ENCODE data around the gene ITIH5. TPM values are rescaled to one million over a fixed set of nuclear protein-coding genes. Genes with fewer than 3 reads are reported as not detected.
A peak's percentile ranks its signal among the peaks of the same experiment; 100 is the strongest.

Gene ITIH5
- total RNA-seq, 6 experiments from 2014 or later = 0.20 to 0.62 (median 0.48) TPM

GRCh38 chr10:7561216-7561893 lies 105.4 kb downstream of the ITIH5 start:
- no peaks in the 10 kb centered on the region for H3K9me3 ChIP-seq
- ATAC-seq (peak; percentile 86 to 97 (median 92)), DNase-seq (peak; percentile 75 to 81 (median 78))
- peaks cover 0 to 12% (median 0%) of the 10 kb centered on the region in 4 donors for H3K4me1 ChIP-seq
- TF ChIP-seq, protein P1, sequence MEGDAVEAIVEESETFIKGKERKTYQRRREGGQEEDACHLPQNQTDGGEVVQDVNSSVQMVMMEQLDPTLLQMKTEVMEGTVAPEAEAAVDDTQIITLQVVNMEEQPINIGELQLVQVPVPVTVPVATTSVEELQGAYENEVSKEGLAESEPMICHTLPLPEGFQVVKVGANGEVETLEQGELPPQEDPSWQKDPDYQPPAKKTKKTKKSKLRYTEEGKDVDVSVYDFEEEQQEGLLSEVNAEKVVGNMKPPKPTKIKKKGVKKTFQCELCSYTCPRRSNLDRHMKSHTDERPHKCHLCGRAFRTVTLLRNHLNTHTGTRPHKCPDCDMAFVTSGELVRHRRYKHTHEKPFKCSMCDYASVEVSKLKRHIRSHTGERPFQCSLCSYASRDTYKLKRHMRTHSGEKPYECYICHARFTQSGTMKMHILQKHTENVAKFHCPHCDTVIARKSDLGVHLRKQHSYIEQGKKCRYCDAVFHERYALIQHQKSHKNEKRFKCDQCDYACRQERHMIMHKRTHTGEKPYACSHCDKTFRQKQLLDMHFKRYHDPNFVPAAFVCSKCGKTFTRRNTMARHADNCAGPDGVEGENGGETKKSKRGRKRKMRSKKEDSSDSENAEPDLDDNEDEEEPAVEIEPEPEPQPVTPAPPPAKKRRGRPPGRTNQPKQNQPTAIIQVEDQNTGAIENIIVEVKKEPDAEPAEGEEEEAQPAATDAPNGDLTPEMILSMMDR (IDR thresholded peaks at IDR 0.05) = peak in 2 of 4 donors; percentile 4 to 17
- TF ChIP-seq POLR2A (IDR thresholded peaks at IDR 0.05) = no peak
- H3K27ac ChIP-seq = no peak overlapping the region
- H3K4me3 ChIP-seq = no peak overlapping the region
- no peaks in the 10 kb centered on the region for H3K27me3 ChIP-seq
- intact Hi-C loops (cut with DNase I) = no loop called here
- no peaks in the 10 kb centered on the region for H3K36me3 ChIP-seq
- WGBS (ENCODE audit: insufficient coverage, low coverage, low lambda C conversion rate, missing lambda C conversion rate) = 12% methylated on average over 13 of the region's 19 CpGs

DNA sequence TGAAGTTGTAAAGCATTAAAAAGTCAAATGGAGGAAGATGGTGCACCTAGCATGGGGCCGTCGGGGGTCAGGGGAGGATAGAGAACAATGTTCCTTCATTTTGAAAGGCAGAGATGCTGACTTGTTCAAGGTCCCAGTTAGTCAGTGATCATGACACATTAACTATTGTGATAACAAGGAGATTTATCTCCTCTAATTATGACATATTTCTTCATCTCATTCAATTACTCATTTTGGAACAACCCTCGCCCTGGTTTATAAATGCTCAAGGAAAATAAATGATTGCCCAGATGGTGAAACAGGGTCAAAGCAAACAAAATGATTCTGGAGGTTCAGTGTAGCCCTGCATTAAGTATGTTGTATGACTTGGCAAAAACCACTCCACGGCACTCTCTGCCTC lies 106.2 kb downstream of the ITIH5 start:
- WGBS (ENCODE audit: insufficient coverage, low coverage, low lambda C conversion rate, missing lambda C conversion rate) = 29% methylated on average over 4 of the region's 4 CpGs
- H3K36me3 ChIP-seq = no peaks in the 10 kb centered on the region
- no peaks in the 10 kb centered on the region for H3K27me3 ChIP-seq
- intact Hi-C loops (cut with DNase I) = no loop called here
- ATAC-seq (no peak), DNase-seq (no peak)
- TF ChIP-seq, protein P1 (IDR thresholded peaks at IDR 0.05) = no peak
- no peak for TF ChIP-seq POLR2A (IDR thresholded peaks at IDR 0.05)
- no peak overlapping the region for H3K27ac ChIP-seq
- H3K9me3 ChIP-seq = no peaks in the 10 kb centered on the region
- H3K4me3 ChIP-seq = no peak overlapping the region
- peaks cover 0 to 12% (median 0%) of the 10 kb centered on the region in 4 donors for H3K4me1 ChIP-seq

DNA sequence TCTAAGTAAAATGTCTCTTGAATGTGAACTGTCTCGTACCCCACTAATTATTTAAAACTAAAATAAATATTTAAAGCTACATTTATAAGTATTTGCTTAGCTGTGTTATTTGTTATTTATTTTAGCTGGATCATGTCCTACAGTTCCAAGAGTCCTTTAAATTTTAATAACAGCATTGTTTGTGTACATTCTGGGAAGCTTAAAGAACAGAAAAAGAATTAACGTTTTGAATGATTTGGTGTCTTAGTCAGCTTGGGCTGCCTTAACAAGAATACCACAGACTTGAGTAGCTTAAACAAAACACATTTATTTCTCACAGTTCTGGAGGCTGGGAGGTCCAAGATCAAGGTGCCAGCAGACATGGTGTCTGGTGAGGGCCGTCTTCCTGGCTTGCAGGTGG lies 107.4 kb downstream of the ITIH5 start:
- Histone ChIP-seq H3K4me3 (no peak overlapping the region), H3K27me3 (no peaks in the 10 kb centered on the region), H3K9me3 (no peaks in the 10 kb centered on the region), H3K27ac (no peak overlapping the region), H3K4me1 (peaks cover 0 to 12% (median 0%) of the 10 kb centered on the region in 4 donors), H3K36me3 (no peaks in the 10 kb centered on the region)
- ATAC-seq = no peak
- intact Hi-C loops (cut with DNase I) = no loop called here
- 39% methylated on average over 3 of the region's 3 CpGs for WGBS (ENCODE audit: insufficient coverage, low coverage, low lambda C conversion rate, missing lambda C conversion rate)
- DNase-seq = no peak
- no peak for TF ChIP-seq POLR2A (IDR thresholded peaks at IDR 0.05)
- TF ChIP-seq, protein P1 (IDR thresholded peaks at IDR 0.05) = no peak

DNA sequence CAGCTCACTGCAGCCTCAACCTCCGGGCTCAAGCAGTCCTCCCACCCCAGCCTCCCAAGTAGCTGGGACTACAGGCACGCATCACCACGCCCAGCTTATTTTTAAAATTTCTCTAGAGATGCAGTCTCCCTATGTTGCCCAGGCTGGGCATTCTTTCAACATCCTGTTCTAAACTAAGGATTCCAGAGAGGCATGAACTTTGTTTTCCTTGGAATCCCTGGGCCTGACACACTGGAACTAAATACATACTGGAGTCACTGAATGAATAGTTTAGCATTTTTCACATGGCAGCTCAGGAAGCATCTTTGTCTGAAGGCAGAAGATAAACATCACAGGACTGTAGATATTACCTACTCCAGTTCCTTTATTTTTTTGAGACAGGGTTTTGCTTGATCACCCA lies 108.7 kb downstream of the ITIH5 start:
- no peak for ATAC-seq
- intact Hi-C loops (cut with DNase I) = no loop called here
- no peaks in the 10 kb centered on the region for H3K9me3 ChIP-seq

More for the DNA sequence above, 108.7 kb downstream of the ITIH5 start:
- no peak for TF ChIP-seq POLR2A (IDR thresholded peaks at IDR 0.05)
- TF ChIP-seq, protein P1 (IDR thresholded peaks at IDR 0.05) = no peak
- Histone ChIP-seq H3K4me1 (peaks cover 0 to 12% (median 0%) of the 10 kb centered on the region in 4 donors), H3K4me3 (no peak overlapping the region), H3K36me3 (no peaks in the 10 kb centered on the region), H3K27ac (no peak overlapping the region), H3K27me3 (no peaks in the 10 kb centered on the region)
- no peak for DNase-seq
- WGBS (ENCODE audit: insufficient coverage, low coverage, low lambda C conversion rate, missing lambda C conversion rate) = 71% methylated on average over 3 of the region's 3 CpGs
